Fibroblast of villous mesenchyme (primary cell): ENCODE measurements around the gene HM13. TPM values are rescaled to one million over a fixed set of nuclear protein-coding genes. Genes with fewer than 3 reads are reported as not detected.
A peak's percentile ranks its signal among the peaks of the same experiment; 100 is the strongest.
"Not testable (repeated sequence)": the region's sequence is repeated elsewhere in the genome, so short reads cannot be mapped to it uniquely, and the experiment has no call there.

Experiments used
- DNase-seq: peaks from one replicate; pipeline ENCODE4 v3.0.0-alpha.2; 2010; ENCODE audit warnings: low read depth
- H3K4me3 ChIP-seq: 2 replicates; pipeline ENCODE4 v1.5.1; 2011; ENCODE audit warnings: low read depth, mild to moderate bottlenecking, low read length
- total RNA-seq: library from RNA; depleted of rRNA; stranded (reverse); fragments of >200 nt; gene quantifications from 2 replicates; pipeline ENCODE4 v1.2.3, GENCODE V29; 2012
- TF ChIP-seq, protein P1 (sequence below): IDR thresholded peaks from 2 replicates; pipeline ENCODE4 v1.5.1; 2012; ENCODE audit warnings: low read depth, mild to moderate bottlenecking, low read length; ENCODE audit not compliant: insufficient read depth

The HM13 gene
- total RNA-seq, 1 donor: 91.1 TPM

DNA sequence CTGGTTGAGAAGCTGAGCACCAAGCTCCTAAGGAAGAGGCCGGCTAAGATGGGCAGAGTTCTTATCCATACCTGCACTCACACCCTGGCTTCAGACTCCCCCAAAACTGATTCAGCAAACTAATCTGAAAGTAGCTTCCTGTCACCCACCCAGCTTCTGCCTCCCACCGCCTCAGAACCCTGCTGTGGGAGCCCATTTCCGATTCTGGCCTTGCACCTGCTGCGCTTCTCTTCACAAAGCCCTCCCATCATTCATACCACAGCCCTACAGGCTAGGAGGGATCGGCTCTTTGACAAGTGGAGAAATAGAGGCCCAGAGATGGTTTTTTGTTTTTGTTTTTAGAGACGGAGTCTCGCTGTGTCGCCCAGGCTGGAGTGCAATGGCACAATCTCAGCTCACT lies 28.7 kb downstream of the HM13 start:
- H3K4me3 ChIP-seq: no peak overlapping the region
- TF ChIP-seq, protein P1, sequence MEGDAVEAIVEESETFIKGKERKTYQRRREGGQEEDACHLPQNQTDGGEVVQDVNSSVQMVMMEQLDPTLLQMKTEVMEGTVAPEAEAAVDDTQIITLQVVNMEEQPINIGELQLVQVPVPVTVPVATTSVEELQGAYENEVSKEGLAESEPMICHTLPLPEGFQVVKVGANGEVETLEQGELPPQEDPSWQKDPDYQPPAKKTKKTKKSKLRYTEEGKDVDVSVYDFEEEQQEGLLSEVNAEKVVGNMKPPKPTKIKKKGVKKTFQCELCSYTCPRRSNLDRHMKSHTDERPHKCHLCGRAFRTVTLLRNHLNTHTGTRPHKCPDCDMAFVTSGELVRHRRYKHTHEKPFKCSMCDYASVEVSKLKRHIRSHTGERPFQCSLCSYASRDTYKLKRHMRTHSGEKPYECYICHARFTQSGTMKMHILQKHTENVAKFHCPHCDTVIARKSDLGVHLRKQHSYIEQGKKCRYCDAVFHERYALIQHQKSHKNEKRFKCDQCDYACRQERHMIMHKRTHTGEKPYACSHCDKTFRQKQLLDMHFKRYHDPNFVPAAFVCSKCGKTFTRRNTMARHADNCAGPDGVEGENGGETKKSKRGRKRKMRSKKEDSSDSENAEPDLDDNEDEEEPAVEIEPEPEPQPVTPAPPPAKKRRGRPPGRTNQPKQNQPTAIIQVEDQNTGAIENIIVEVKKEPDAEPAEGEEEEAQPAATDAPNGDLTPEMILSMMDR: no peak
- no peak for DNase-seq

DNA sequence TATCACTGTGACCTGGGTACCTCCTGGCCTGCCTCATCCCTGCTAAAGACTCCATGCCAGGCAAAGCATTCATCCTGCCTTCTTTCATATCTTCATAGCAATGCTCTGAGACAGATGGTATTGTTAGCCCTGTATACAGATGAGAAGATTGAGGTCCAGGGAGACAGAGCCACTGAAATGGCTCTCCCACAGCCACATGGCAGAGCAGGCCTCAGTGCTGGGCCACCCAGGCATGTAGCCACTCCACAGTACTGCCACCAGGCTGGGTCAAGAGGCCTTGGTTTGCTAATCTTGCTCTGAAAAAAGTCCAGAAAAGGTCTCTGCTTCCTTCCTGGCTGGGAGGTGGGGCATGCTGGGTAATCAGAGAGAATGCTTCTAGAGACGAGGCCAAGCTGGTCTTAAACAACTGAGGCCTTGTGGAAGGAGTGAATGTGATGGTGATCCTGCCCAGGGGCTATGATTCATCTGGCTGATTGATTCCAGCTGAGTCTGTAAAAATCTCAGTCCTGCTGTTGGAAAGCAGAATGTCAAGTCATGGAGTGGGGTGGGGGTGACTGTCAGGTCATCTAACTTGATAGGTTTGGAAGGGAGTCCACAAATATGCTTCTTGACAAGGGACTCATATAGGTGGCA lies 29.8 kb downstream of the HM13 start:
- DNase-seq: peak; percentile 93
- TF ChIP-seq, protein P1: no peak
- H3K4me3 ChIP-seq: no peak overlapping the region

DNA sequence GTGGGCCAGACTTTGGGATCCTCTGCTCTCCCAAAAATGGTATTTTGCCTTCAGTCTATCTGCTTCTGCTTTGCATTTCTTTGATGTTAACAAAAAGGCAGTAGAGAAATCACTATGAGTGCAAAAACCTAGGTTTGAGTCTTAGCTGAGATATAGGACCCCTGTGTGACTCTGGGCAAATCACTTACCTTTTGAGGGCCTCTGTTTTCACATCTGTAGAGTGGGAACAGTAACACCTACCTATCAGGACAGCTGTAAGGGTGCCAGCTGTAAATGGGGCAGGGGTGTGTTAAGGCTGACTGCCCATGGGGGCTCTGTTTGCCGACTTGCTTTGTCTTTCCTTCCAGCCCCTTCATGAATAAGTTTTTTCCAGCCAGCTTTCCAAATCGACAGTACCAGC lies 30.4 kb downstream of the HM13 start:
- no peak for DNase-seq
- H3K4me3 ChIP-seq: no peak overlapping the region
- TF ChIP-seq, protein P1: no peak

DNA sequence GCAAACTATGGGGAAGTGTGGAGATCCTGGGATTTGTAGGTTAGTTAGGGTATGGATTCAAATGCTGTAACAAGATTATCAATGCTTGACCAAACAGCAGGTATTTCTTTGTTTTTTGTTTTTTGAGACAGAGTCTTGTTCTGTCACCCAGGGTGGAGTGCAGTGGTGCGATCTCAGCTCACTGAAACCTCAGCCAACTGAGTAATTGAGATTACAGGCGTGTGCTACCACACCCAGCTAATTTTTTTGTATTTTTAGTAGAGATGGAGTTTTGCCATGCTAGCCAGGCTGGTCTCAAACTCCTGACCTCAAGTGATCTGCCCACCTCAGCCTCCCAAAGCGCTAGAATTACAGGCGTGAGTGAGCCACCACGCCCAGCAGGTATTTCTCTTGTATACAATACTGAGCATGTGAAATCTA lies 31.4 kb downstream of the HM13 start:
- H3K4me3 ChIP-seq, DNase-seq: not testable (repeated sequence)

DNA sequence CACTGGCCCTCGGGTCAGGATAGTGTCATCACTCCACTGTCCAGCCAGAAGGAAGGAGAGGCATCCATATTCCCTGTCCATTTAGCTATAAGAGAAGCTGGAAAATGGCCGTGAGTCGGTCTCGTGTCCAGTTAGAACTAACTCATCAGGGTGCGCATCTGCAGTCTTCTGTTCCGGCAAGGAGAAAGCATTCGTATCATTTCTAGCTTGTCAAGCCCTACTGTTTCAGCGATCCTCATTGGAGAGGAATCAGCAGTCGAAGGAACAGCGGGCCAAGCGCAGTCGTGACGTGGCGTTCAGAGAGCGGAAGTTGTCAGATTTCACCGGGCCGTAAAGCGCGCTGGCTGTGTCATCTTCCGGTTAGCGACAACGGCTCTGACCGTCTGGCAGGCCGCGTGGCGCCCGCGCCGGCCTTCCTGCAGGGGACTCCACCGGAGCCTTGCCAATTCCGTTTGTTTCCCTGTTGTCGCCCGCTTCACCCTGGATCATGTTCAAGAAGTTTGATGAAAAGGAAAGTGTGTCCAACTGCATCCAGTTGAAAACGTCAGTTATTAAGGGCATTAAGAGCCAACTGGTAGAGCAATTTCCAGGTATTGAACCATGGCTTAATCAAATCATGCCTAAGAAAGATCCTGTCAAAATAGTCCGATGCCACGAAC lies 32.9 kb downstream of the HM13 start:
- TF ChIP-seq, protein P1: no peak
- DNase-seq: peak; percentile 93
- H3K4me3 ChIP-seq: peak overlapping the region; percentile 63

DNA sequence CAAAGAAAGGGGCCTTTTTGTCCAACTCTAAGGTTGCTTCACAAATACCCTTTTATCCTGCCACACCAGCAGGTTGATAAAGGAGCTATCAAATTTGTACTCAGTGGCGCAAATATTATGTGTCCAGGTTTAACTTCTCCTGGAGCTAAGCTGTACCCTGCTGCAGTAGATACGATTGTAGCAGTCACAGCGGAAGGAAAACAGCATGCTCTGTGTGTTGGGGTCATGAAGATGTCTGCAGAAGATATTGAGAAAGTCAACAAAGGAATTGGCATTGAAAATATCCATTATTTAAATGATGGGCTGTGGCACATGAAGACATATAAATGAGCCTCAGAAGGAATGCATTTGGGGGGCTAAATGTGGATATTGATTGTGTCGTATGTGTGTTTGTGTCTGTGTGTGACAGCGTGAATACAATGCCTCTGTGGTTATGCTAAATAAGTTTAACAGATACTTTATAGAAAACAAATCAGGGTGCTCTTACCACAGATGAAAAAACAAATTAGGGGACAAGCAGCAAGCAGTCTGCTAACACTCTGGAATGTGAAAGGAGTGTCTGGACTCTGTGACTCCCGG lies 33.6 kb downstream of the HM13 start:
- H3K4me3 ChIP-seq: peak overlapping the region; percentile 63
- TF ChIP-seq, protein P1: no peak
- no peak for DNase-seq

DNA sequence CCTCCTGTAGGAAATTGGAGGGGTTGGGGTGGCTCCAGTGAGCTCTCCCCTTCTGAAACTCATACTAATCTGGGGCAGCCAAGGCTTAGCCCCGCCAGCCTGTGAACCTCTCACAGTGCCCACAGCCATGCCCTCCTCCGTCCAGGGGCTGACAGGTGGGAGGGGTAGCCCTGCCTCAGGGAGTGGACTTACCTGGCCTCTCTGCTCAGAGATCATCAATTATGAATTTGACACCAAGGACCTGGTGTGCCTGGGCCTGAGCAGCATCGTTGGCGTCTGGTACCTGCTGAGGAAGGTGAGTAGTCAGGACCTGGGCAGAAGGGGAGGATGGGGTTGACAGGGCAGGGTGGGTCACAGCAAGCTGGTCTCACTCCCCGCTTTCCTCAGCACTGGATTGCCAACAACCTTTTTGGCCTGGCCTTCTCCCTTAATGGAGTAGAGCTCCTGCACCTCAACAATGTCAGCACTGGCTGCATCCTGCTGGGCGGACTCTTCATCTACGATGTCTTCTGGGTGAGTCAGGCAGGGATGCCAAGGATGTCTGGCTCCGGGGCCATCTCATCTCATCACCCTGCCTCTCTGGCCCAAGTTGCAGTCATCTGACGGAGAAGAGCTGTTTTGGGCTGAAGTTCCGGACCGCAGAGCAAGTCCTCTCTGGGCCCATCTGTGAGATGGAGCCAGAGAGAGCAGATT lies 34.7 kb downstream of the HM13 start:
- TF ChIP-seq, protein P1: no peak
- no peak overlapping the region for H3K4me3 ChIP-seq
- no peak for DNase-seq
